CD4-positive, alpha-beta memory T cell (primary cell): ENCODE results near the gene ADGRL3. TPM values are rescaled to one million over a fixed set of nuclear protein-coding genes. Genes with fewer than 3 reads are reported as not detected.

Experiments
- CTCF ChIA-PET: fragments of 350-600 bp; sonication (Branson Sonifier 250); formaldehyde crosslinking; loops from one replicate; lab custom pipeline; 2021; ENCODE audit warnings: inconsistent platforms; ENCODE audit not compliant: partially characterized antibody; lab: Charles Lee
- POLR2A ChIA-PET: fragments of 350-600 bp; sonication (Branson Sonifier 250); formaldehyde crosslinking; loops from one replicate; lab custom pipeline; 2021; ENCODE audit not compliant: partially characterized antibody; lab: Charles Lee
- DNase-seq, 5 donors: peaks; one replicate each; pipeline versions ENCODE4 v3.0.0 to v3.0.0-alpha.2; 2020 to 2022; ENCODE audit warnings: mixed read lengths in 1 of 5
- H3K27ac ChIP-seq: one replicate; pipeline ENCODE4 v1.7.0; 2013; ENCODE audit warnings: low read depth, low read length
- H3K27me3 ChIP-seq: 2 replicates; pipeline ENCODE4 v1.7.0; 2013; ENCODE audit warnings: mild to moderate bottlenecking, low read length, moderate library complexity; ENCODE audit not compliant: insufficient read depth
- H3K36me3 ChIP-seq: 2 replicates; pipeline ENCODE4 v1.7.0; 2013; ENCODE audit warnings: mild to moderate bottlenecking, low read length, moderate library complexity; ENCODE audit not compliant: insufficient read depth
- H3K4me1 ChIP-seq: 2 replicates; pipeline ENCODE4 v1.7.0; 2013; ENCODE audit warnings: mild to moderate bottlenecking, low read length, moderate library complexity; ENCODE audit not compliant: insufficient read depth
- H3K4me3 ChIP-seq, 2 donors: one replicate each; pipeline ENCODE4 v1.7.0; 2013; ENCODE audit warnings: low read length in 2 of 2, mild to moderate bottlenecking in 1 of 2
- H3K9me3 ChIP-seq, 2 donors: one replicate each; pipeline ENCODE4 v1.7.0; 2013; ENCODE audit warnings: low read length in 2 of 2, control low read depth in 1 of 2; ENCODE audit not compliant: control insufficient read depth in 1 of 2
- H3K27ac Mint-ChIP-seq, 7 donors: one replicate each; pipeline ENCODE4 v1.8.0; 2020 to 2021; ENCODE audit warnings: mixed read lengths in 7 of 7, mild to moderate bottlenecking in 6 of 7, inconsistent platforms in 3 of 7, moderate library complexity in 3 of 7
- H3K27me3 Mint-ChIP-seq, 2 donors: one replicate each; pipeline ENCODE4 v1.8.0; 2020 to 2021; ENCODE audit warnings: mixed read lengths in 2 of 2
- H3K36me3 Mint-ChIP-seq, 2 donors: one replicate each; pipeline ENCODE4 v1.8.0; 2020 to 2021; ENCODE audit warnings: mixed read lengths in 2 of 2, inconsistent platforms in 1 of 2, mild to moderate bottlenecking in 1 of 2
- H3K4me1 Mint-ChIP-seq, 4 donors: one replicate each; pipeline ENCODE4 v1.8.0; 2020 to 2021; ENCODE audit warnings: mixed read lengths in 4 of 4, mild to moderate bottlenecking in 1 of 4
- H3K4me3 Mint-ChIP-seq, 8 donors: one replicate each; pipeline ENCODE4 v1.8.0; 2020 to 2021; ENCODE audit warnings: mixed read lengths in 8 of 8, mild to moderate bottlenecking in 7 of 8, moderate library complexity in 6 of 8, inconsistent platforms in 3 of 8
- H3K9me3 Mint-ChIP-seq, 8 donors: one replicate each; pipeline ENCODE4 v1.8.0; 2020 to 2021; ENCODE audit warnings: mixed read lengths in 8 of 8, mild to moderate bottlenecking in 5 of 8, inconsistent platforms in 3 of 8, moderate library complexity in 1 of 8
- intact Hi-C: fragments of 100-400 bp; cut with micrococcal nuclease; formaldehyde crosslinking; loops from one replicate; pipeline ENCODE4 v1.15.1; 2023
- polyA plus RNA-seq, 2 donors: library from polyadenylated mRNA; unstranded; fragments of 300-500 nt; fragmentation: Illumina TruSeq; gene quantifications; one replicate each; pipeline ENCODE4 v1.2.3, GENCODE V29; 2021
- total RNA-seq, 2 experiments: library from RNA; stranded (reverse); gene quantifications; one replicate each; pipeline ENCODE4 v1.2.3, GENCODE V29; 2021

Gene ADGRL3
- total and polyA plus RNA-seq, 4 experiments from 2014 or later, result not detected

DNA sequence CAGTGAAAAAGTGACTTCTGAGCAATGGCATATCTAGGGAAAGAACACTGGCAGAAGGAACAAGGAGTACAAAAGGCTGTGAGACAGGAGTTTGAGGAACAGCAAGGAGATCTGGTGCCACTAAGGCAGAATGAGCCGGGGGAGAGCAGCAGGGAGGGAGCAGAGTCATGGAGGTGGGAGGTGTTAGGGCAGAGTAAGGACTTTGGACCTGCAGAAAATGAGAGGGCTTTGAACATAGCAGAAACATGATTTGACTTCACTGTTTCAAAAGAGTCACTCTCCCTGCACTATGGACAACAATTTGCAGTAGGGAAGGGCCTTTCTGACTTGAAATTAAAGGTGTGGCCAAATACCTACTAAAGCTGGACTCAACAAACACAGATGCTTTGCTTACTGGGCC is 356.2 kb downstream of the ADGRL3 start:
- no peaks in the 10 kb centered on the region for H3K27me3 ChIP-seq
- intact Hi-C loops, result no loop called here
- no peak for DNase-seq
- H3K4me3 ChIP-seq, result no peak overlapping the region
- H3K27ac ChIP-seq, result no peak overlapping the region
- ChIA-PET CTCF (no interaction called here), POLR2A (no interaction called here)
- Mint-ChIP-seq H3K4me1 (no peaks in the 10 kb centered on the region), H3K36me3 (no peaks in the 10 kb centered on the region), H3K9me3 (peaks cover 0 to 15% (median 5%) of the 10 kb centered on the region in 8 donors), H3K27me3 (no peaks in the 10 kb centered on the region), H3K27ac (no peak overlapping the region), H3K4me3 (no peak overlapping the region)
- H3K36me3 ChIP-seq, result no peaks in the 10 kb centered on the region
- H3K9me3 ChIP-seq, result no peaks in the 10 kb centered on the region
- no peaks in the 10 kb centered on the region for H3K4me1 ChIP-seq

DNA sequence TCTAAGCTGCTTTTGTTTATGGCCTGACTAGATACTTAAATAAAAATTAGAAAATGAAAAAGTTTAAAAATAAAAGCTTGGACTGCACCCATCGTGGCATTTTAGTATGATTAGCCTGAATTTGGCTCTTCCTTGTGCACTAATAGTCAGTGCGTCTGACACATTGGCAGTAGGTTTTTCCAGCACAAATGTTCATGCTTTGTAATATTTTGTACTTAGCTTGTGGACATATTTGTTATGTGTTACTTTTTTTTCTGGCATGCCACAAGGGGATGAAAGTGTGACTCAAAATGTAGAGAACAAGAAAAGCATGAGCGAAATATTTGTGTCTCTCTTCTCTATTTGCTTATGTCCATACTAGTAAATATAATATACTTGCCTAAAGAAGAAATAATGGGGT is 359.3 kb downstream of the ADGRL3 start:
- Histone ChIP-seq H3K4me1 (no peaks in the 10 kb centered on the region), H3K27ac (no peak overlapping the region), H3K27me3 (no peaks in the 10 kb centered on the region), H3K4me3 (no peak overlapping the region), H3K36me3 (no peaks in the 10 kb centered on the region), H3K9me3 (no peaks in the 10 kb centered on the region)
- ChIA-PET CTCF (no interaction called here), POLR2A (no interaction called here)
- Mint-ChIP-seq H3K27me3 (no peaks in the 10 kb centered on the region), H3K4me1 (no peaks in the 10 kb centered on the region), H3K36me3 (no peaks in the 10 kb centered on the region), H3K27ac (no peak overlapping the region), H3K9me3 (peaks cover 0 to 23% (median 6%) of the 10 kb centered on the region in 8 donors), H3K4me3 (no peak overlapping the region)
- DNase-seq, result no peak
- intact Hi-C loops, result no loop called here

DNA sequence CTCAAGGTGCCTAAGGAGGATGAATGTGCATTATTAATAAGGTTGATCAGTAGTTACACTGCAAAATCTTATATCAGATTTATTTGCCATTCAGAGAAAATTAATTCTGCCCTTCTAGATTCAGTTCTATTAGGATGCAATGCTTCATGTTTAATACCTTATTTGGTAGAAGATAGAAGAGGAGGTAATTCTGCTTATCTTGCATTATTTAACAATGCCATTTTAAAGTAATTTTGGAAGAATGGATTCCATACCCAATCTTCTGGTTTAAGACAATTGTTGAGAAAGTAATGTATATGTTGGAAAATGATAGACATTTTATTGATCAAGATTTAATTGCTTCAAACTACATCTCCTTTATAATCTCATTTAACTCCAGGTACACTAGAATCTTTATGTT is 360.9 kb downstream of the ADGRL3 start:
- no peaks in the 10 kb centered on the region for H3K36me3 Mint-ChIP-seq
- H3K27ac ChIP-seq, result no peak overlapping the region
- CTCF ChIA-PET, result no interaction called here
- H3K4me1 Mint-ChIP-seq, result no peaks in the 10 kb centered on the region
- DNase-seq, result no peak
- H3K27ac Mint-ChIP-seq, result no peak overlapping the region
- peaks cover 0 to 20% (median 8%) of the 10 kb centered on the region in 8 donors for H3K9me3 Mint-ChIP-seq
- H3K4me1 ChIP-seq, result no peaks in the 10 kb centered on the region
- H3K9me3 ChIP-seq, result no peaks in the 10 kb centered on the region
- no peak overlapping the region for H3K4me3 Mint-ChIP-seq
- no peaks in the 10 kb centered on the region for H3K36me3 ChIP-seq
- POLR2A ChIA-PET, result no interaction called here
- intact Hi-C loops, result no loop called here
- no peaks in the 10 kb centered on the region for H3K27me3 Mint-ChIP-seq
- no peaks in the 10 kb centered on the region for H3K27me3 ChIP-seq
- no peak overlapping the region for H3K4me3 ChIP-seq

DNA sequence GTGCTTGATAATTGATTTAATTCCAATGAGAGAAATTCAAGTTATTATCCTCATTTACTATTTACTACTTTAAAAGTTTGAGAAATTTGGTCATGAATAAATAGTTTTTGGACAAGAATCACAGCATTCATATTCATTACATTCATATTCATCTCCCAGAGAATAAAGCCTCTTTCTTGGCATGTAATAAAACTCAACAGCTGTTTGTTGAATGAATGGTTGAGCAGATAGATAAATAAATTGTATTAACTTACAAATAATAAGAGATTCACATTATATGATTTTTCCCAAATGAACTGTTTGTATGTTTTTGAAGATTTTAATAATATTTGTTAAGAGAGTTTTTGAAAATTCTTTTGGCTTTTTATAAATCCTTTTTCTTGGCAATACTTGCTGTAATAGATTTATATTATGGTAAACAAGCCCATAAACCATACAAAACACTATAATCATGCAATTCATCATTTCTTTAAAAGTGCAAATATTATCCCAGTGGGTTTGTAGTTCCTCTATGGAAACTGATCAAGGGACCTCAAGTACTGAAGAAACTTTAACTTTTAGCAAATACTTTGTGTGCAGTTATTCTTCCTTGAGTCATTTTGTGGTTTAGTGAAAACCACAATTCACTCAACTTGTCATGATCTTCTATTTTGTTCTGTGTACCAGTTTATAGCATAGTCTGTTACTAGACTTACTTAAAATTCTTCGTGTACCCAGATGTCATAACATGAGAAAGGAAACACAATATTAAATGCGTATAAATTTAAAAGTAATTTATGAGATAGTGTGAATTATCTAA is 371.8 kb downstream of the ADGRL3 start:
- H3K9me3 ChIP-seq, result no peaks in the 10 kb centered on the region
- no peaks in the 10 kb centered on the region for H3K36me3 ChIP-seq
- no peaks in the 10 kb centered on the region for H3K36me3 Mint-ChIP-seq
- ChIA-PET POLR2A (no interaction called here), CTCF (no interaction called here)
- no peaks in the 10 kb centered on the region for H3K27me3 Mint-ChIP-seq
- no peak for DNase-seq
- H3K4me3 Mint-ChIP-seq, result no peak overlapping the region
- H3K27ac Mint-ChIP-seq, result no peak overlapping the region
- H3K9me3 Mint-ChIP-seq, result peaks cover 0 to 17% (median 4%) of the 10 kb centered on the region in 8 donors
- H3K4me1 ChIP-seq, result no peaks in the 10 kb centered on the region
- intact Hi-C loops, result no loop called here
- H3K27me3 ChIP-seq, result no peaks in the 10 kb centered on the region
- H3K4me1 Mint-ChIP-seq, result no peaks in the 10 kb centered on the region
- no peak overlapping the region for H3K4me3 ChIP-seq
- no peak overlapping the region for H3K27ac ChIP-seq

DNA sequence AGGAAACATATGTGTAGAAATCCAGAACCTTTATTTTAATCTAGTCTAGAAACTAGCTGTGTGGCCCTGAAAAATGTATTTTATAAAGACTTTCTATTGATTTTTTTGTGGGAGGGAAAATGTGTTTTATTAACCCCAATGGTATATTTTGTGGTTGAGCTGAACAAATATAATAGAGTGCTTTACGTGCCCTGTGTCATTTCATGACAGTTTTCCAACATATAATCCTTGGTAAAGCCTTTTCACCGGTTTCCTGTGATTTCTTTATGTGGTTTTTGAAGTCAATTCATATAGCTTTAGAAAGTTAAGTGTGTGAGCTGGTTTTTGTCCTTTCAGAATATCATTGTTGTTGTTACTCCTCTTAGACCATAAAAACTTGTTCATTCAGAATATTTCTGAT is 375.7 kb downstream of the ADGRL3 start:
- H3K36me3 Mint-ChIP-seq, result no peaks in the 10 kb centered on the region
- H3K27me3 ChIP-seq, result no peaks in the 10 kb centered on the region
- H3K4me1 Mint-ChIP-seq, result no peaks in the 10 kb centered on the region
- DNase-seq, result no peak
- H3K27me3 Mint-ChIP-seq, result no peaks in the 10 kb centered on the region
- ChIA-PET POLR2A (no interaction called here), CTCF (no interaction called here)
- no peak overlapping the region for H3K27ac Mint-ChIP-seq
- intact Hi-C loops, result no loop called here
- no peaks in the 10 kb centered on the region for H3K36me3 ChIP-seq
- H3K9me3 ChIP-seq, result peaks cover 0 to 2% of the 10 kb centered on the region in 2 donors
- no peak overlapping the region for H3K4me3 ChIP-seq
- H3K4me1 ChIP-seq, result no peaks in the 10 kb centered on the region
- H3K27ac ChIP-seq, result no peak overlapping the region
- H3K9me3 Mint-ChIP-seq, result peaks cover 0 to 13% (median 4%) of the 10 kb centered on the region in 8 donors
- H3K4me3 Mint-ChIP-seq, result no peak overlapping the region

DNA sequence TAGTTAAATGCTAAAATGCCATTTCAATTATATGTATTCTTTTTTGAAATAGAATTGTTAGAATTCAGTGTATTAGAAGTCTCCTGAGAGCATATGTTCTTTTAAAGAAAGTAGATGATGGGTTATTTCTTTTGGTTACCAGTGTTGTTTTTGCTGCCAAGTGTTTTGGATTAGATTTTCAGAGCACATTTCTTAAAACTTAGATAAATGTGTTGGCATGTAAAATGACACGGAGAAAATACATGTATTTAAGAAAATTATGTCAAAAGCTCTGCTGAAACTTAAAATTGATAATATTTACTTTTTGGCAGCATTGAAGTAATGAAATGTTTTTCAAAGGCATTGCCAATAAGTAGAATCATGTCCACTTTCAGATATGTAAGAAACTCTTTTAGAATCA is 379.7 kb downstream of the ADGRL3 start:
- H3K27me3 Mint-ChIP-seq, result no peaks in the 10 kb centered on the region

DNA sequence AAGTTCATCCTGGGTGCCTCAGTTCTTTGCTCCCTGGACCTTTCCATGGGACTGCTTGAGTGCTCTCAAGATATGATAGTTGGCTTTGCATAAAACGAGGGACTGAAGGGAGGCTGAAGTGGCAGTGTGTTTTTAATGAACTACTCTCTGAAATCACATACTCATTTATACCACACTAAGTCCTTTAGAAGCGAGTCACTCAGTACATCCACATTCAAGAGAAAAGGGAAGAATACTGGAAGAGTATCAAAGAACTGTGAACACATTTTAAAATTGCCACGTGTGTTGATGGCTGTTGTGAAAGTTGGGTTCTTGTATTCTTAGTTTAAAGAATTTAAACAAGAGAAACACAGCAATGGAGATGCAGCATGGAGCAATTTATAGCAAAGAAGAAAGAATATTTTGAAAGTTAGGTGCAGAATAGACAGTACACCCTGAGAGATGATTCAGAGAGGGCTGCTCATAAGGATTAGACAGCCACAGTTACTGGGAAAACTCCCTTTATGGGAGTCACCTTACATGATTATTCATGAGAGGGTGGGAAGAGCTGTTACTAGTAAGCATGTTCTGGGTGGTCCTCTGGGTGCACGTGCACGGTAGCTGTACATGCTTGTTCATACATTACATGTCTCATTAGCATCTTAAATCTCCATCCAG is 380.7 kb downstream of the ADGRL3 start:
- no peaks in the 10 kb centered on the region for H3K4me1 ChIP-seq
- H3K9me3 ChIP-seq, result peaks cover 0 to 5% of the 10 kb centered on the region in 2 donors
- DNase-seq, result no peak
- Mint-ChIP-seq H3K4me1 (no peaks in the 10 kb centered on the region), H3K4me3 (no peak overlapping the region), H3K27me3 (no peaks in the 10 kb centered on the region), H3K27ac (no peak overlapping the region), H3K36me3 (no peaks in the 10 kb centered on the region), H3K9me3 (peaks cover 3 to 27% (median 8%) of the 10 kb centered on the region in 8 donors)
- H3K27me3 ChIP-seq, result no peaks in the 10 kb centered on the region
- ChIA-PET POLR2A (no interaction called here), CTCF (no interaction called here)
- H3K36me3 ChIP-seq, result no peaks in the 10 kb centered on the region
- no peak overlapping the region for H3K27ac ChIP-seq
- H3K4me3 ChIP-seq, result no peak overlapping the region
- intact Hi-C loops, result no loop called here

More for the DNA sequence above, 379.7 kb downstream of the ADGRL3 start:
- Histone ChIP-seq H3K27ac (no peak overlapping the region), H3K4me3 (no peak overlapping the region), H3K27me3 (no peaks in the 10 kb centered on the region), H3K36me3 (no peaks in the 10 kb centered on the region), H3K9me3 (peaks cover 0 to 5% of the 10 kb centered on the region in 2 donors), H3K4me1 (no peaks in the 10 kb centered on the region)
- Mint-ChIP-seq H3K27ac (no peak overlapping the region), H3K4me1 (no peaks in the 10 kb centered on the region), H3K4me3 (no peak overlapping the region), H3K36me3 (no peaks in the 10 kb centered on the region), H3K9me3 (peaks cover 3 to 27% (median 10%) of the 10 kb centered on the region in 8 donors)
- intact Hi-C loops, result no loop called here
- POLR2A ChIA-PET, result no interaction called here
- CTCF ChIA-PET, result no interaction called here
- DNase-seq, result no peak
